H4 (cell line): Measurements from ENCODE around the gene SLC30A1. TPM values are rescaled to one million over a fixed set of nuclear protein-coding genes. Genes with fewer than 3 reads are reported as not detected.

Experiments used
- DNase-seq: peaks from one replicate; pipeline ENCODE4 v3.0.0-alpha.2; 2015; ENCODE audit warnings: low spot score
- total RNA-seq: library from RNA; depleted of rRNA; stranded (reverse); fragments of >200 nt; shearing (Covaris generic); gene quantifications from 2 replicates; pipeline ENCODE4 v1.2.3, GENCODE V29; 2014; rRNA removed

The SLC30A1 gene
- total RNA-seq, 1 experiment from 2014 or later, result 19.7 TPM

GRCh38 chr1:211524521-211524920, 54.4 kb downstream of the SLC30A1 start:
- no peak for DNase-seq

- DNase-seq, result no peak
Observed at GRCh38 chr1:211522804-211523203, 56.2 kb downstream of the SLC30A1 start.

Other genes with a start within 250 kb of the SLC30A1 start
- gene RD3, start 87.0 kb downstream of the SLC30A1 start, total RNA-seq, result 0.10 TPM in 1 of 2 replicates, not detected in the other
- gene NEK2, start 96.5 kb upstream of the SLC30A1 start, total RNA-seq, result 37.0 and 53.1 TPM in 2 replicates